H9 (cell line): ENCODE data around the gene GRIK4. TPM values are rescaled to one million over a fixed set of nuclear protein-coding genes. Genes with fewer than 3 reads are reported as not detected.

Source experiments
- DNase-seq: peaks from one replicate; pipeline ENCODE4 v3.0.0-alpha.2; 2017
- H2AFZ ChIP-seq: one replicate; pipeline ENCODE4 v1.6.1; 2013; ENCODE audit warnings: mild to moderate bottlenecking, low read length, control low read depth, moderate library complexity
- H2AK5ac ChIP-seq: 2 replicates; pipeline ENCODE4 v1.6.1; 2013; ENCODE audit warnings: low read length, control low read depth, mixed read lengths; ENCODE audit not compliant: insufficient read length
- H2BK120ac ChIP-seq: one replicate; pipeline ENCODE4 v1.6.1; 2013; ENCODE audit warnings: low read depth, mild to moderate bottlenecking, low read length, control low read depth, inconsistent platforms; ENCODE audit not compliant: poor library complexity, severe bottlenecking
- H2BK12ac ChIP-seq: 2 replicates; pipeline ENCODE4 v1.6.1; 2013; ENCODE audit warnings: low read length, control low read depth, mixed read lengths, low read depth; ENCODE audit not compliant: insufficient read length
- H2BK15ac ChIP-seq: 2 replicates; pipeline ENCODE4 v1.6.1; 2013; ENCODE audit warnings: low read depth, low read length, control low read depth
- H2BK20ac ChIP-seq: one replicate; pipeline ENCODE4 v1.6.1; 2013; ENCODE audit warnings: low read depth, mild to moderate bottlenecking, low read length, control low read depth, inconsistent platforms; ENCODE audit not compliant: poor library complexity, severe bottlenecking
- H2BK5ac ChIP-seq: 2 replicates; pipeline ENCODE4 v1.6.1; 2013; ENCODE audit warnings: low read length, control low read depth, mixed read lengths; ENCODE audit not compliant: insufficient read length
- H3K14ac ChIP-seq: 2 replicates; pipeline ENCODE4 v1.6.1; 2013; ENCODE audit warnings: low read length, control low read depth; ENCODE audit not compliant: insufficient read depth
- H3K18ac ChIP-seq: 2 replicates; pipeline ENCODE4 v1.6.1; 2013; ENCODE audit warnings: low read depth, mild to moderate bottlenecking, mixed read lengths, low read length, control low read depth; ENCODE audit not compliant: insufficient read length
- H3K23ac ChIP-seq: 2 replicates; pipeline ENCODE4 v1.6.1; 2013; ENCODE audit warnings: low read length, control low read depth, mixed read lengths, low read depth; ENCODE audit not compliant: insufficient read length
- H3K23me2 ChIP-seq: 2 replicates; pipeline ENCODE4 v1.6.1; 2013; ENCODE audit warnings: low read depth, mild to moderate bottlenecking, mixed read lengths, low read length, control low read depth; ENCODE audit not compliant: insufficient read length, poor library complexity, severe bottlenecking
- H3K27ac ChIP-seq: 2 replicates; pipeline ENCODE4 v1.5.1; 2013; ENCODE audit warnings: low read length, control low read depth, mixed read lengths, low read depth; ENCODE audit not compliant: insufficient read length
- H3K27me3 ChIP-seq: 2 replicates; pipeline ENCODE4 v1.6.1; 2013; ENCODE audit warnings: low read length, control low read depth, inconsistent platforms; ENCODE audit not compliant: insufficient read depth
- H3K4ac ChIP-seq: 2 replicates; pipeline ENCODE4 v1.6.1; 2013; ENCODE audit warnings: low read depth, mild to moderate bottlenecking, control low read depth, inconsistent platforms, low read length, moderate library complexity
- H3K4me1 ChIP-seq: 2 replicates; pipeline ENCODE4 v1.6.1; 2013; ENCODE audit warnings: low read length, control low read depth, inconsistent platforms; ENCODE audit not compliant: insufficient read depth
- H3K4me2 ChIP-seq: 2 replicates; pipeline ENCODE4 v1.6.1; 2013; ENCODE audit warnings: low read length, control low read depth, mixed read lengths; ENCODE audit not compliant: insufficient read length, insufficient read depth
- H3K56ac ChIP-seq: 2 replicates; pipeline ENCODE4 v1.6.1; 2013; ENCODE audit warnings: low read depth, mild to moderate bottlenecking, mixed read lengths, low read length, control low read depth; ENCODE audit not compliant: insufficient read length
- H3K79me1 ChIP-seq: 2 replicates; pipeline ENCODE4 v1.6.1; 2013; ENCODE audit warnings: low read depth, mild to moderate bottlenecking, moderate library complexity, low read length, control low read depth, inconsistent platforms; ENCODE audit not compliant: insufficient read depth, poor library complexity, severe bottlenecking
- H3K79me2 ChIP-seq: 2 replicates; pipeline ENCODE4 v1.6.1; 2013; ENCODE audit warnings: low read length, control low read depth, inconsistent platforms; ENCODE audit not compliant: insufficient read depth
- H3K9ac ChIP-seq: 2 replicates; pipeline ENCODE4 v1.6.1; 2013; ENCODE audit warnings: low read length, control low read depth, mixed read lengths; ENCODE audit not compliant: insufficient read length; ENCODE audit errors: extremely low read depth
- H3K9me3 ChIP-seq: one replicate; pipeline ENCODE4 v1.6.1; 2013; ENCODE audit warnings: low read depth, low read length, inconsistent platforms; ENCODE audit not compliant: control insufficient read depth
- H3T11ph ChIP-seq: one replicate; pipeline ENCODE4 v1.6.1; 2013; ENCODE audit warnings: mild to moderate bottlenecking, low read length, control low read depth, inconsistent platforms
- H4K20me1 ChIP-seq: one replicate; pipeline ENCODE4 v1.6.1; 2013; ENCODE audit not compliant: control insufficient read depth, insufficient read length, insufficient read depth
- H4K5ac ChIP-seq: 2 replicates; pipeline ENCODE4 v1.6.1; 2013; ENCODE audit warnings: low read depth, mild to moderate bottlenecking, mixed read lengths, low read length, control low read depth; ENCODE audit not compliant: insufficient read length
- H4K8ac ChIP-seq: replicated peaks from 2 replicates; pipeline ENCODE4 v1.6.1; 2013; ENCODE audit warnings: low read length, control low read depth, mixed read lengths, low read depth; ENCODE audit not compliant: insufficient read length
- H4K91ac ChIP-seq: 2 replicates; pipeline ENCODE4 v1.6.1; 2013; ENCODE audit warnings: low read depth, mild to moderate bottlenecking, moderate library complexity, mixed read lengths, low read length, control low read depth; ENCODE audit not compliant: insufficient read length
- H3K27ac Mint-ChIP-seq, 3 experiments: 2 replicates in 2 of 3; 3 replicates in 1 of 3; pipeline ENCODE4 v1.8.0; 2020 to 2021; ENCODE audit warnings: mixed read lengths in 3 of 3, mild to moderate bottlenecking in 1 of 3, moderate library complexity in 1 of 3
- H3K27me3 Mint-ChIP-seq: 2 replicates; pipeline ENCODE4 v1.8.0; 2021; ENCODE audit warnings: low read depth, mild to moderate bottlenecking, moderate library complexity, mixed read lengths
- H3K36me3 Mint-ChIP-seq, 3 experiments: 2 replicates in 2 of 3; 3 replicates in 1 of 3; pipeline ENCODE4 v1.8.0; 2020 to 2021; ENCODE audit warnings: low read depth in 3 of 3, mixed read lengths in 3 of 3; ENCODE audit not compliant: insufficient read depth in 1 of 3
- H3K4me1 Mint-ChIP-seq, 2 experiments: 2 replicates each; pipeline ENCODE4 v1.8.0; 2020; ENCODE audit warnings: mixed read lengths in 2 of 2
- H3K4me3 Mint-ChIP-seq, 2 experiments: 2 replicates in 1 of 2; 3 replicates in 1 of 2; pipeline ENCODE4 v1.8.0; 2020 to 2021; ENCODE audit warnings: mild to moderate bottlenecking in 2 of 2, mixed read lengths in 2 of 2, moderate library complexity in 1 of 2
- H3K9me3 Mint-ChIP-seq, 2 experiments: 2 replicates in 1 of 2; 3 replicates in 1 of 2; pipeline ENCODE4 v1.8.0; 2020; ENCODE audit warnings: mild to moderate bottlenecking in 2 of 2, mixed read lengths in 2 of 2, moderate library complexity in 1 of 2
- WGBS: extraction: QIAGEN DNeasy Blood & Tissue Kit; methylation state at CpG from one replicate; pipeline ENCODE4 v1.1.7; 2013; ENCODE audit warnings: missing lambda C conversion rate, low lambda C conversion rate, mixed read lengths; ENCODE audit not compliant: insufficient read length; ENCODE audit errors: extremely low coverage; 5-methylcytosine and 5-hydroxymethylcytosine counted together
- total RNA-seq: library from RNA; stranded (reverse); gene quantifications from 2 replicates; pipeline ENCODE4 v1.2.1, GENCODE V29; 2021
- TF ChIP-seq, protein P1 (sequence below): fragments of 200-600 bp; sonication (generic); conservative IDR thresholded peaks from 3 replicates; pipeline ENCODE4 v1.8.0; 2021; ENCODE audit warnings: antibody characterized with exemption, mild to moderate bottlenecking

Gene GRIK4
- total RNA-seq, 1 experiment from 2014 or later, result 2.3 TPM

DNA sequence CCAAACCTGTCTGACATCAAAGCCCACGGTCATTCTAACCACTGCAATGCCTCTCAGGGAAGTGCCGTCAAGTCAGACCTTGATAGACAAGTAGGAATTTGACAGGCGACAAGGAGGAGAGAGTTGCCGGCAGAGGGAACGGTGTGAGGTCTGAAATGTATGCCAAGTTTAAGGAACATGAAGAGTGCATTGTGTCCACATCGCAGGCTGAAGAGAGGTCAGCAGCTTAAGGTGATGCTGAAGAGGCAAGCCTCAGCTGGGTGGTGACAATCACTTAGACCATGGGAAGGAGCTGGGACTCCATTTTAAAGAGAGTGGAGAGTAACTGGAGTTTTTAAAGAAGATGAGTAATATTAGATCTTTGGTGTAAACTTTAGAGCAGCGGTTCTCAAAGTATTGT, 407.5 kb downstream of the GRIK4 start:
- H3K18ac ChIP-seq, result no peak overlapping the region
- H2BK20ac ChIP-seq, result no peak overlapping the region
- no peak overlapping the region for H3K4ac ChIP-seq
- no peaks in the 10 kb centered on the region for H3K9me3 Mint-ChIP-seq
- no peaks in the 10 kb centered on the region for H3K23me2 ChIP-seq
- H3K36me3 Mint-ChIP-seq, result no peaks in the 10 kb centered on the region
- H4K8ac ChIP-seq, result no peak overlapping the region
- H3K4me3 Mint-ChIP-seq, result no peak overlapping the region
- no peak overlapping the region for H2BK120ac ChIP-seq
- H3K14ac ChIP-seq, result no peak overlapping the region; the same call in 1 of the 2 replicates
- H3K9ac ChIP-seq, result no peak overlapping the region
- no peak overlapping the region for H3K27ac ChIP-seq
- no peak overlapping the region for H2BK12ac ChIP-seq
- H4K5ac ChIP-seq, result no peak overlapping the region
- TF ChIP-seq, protein P1, sequence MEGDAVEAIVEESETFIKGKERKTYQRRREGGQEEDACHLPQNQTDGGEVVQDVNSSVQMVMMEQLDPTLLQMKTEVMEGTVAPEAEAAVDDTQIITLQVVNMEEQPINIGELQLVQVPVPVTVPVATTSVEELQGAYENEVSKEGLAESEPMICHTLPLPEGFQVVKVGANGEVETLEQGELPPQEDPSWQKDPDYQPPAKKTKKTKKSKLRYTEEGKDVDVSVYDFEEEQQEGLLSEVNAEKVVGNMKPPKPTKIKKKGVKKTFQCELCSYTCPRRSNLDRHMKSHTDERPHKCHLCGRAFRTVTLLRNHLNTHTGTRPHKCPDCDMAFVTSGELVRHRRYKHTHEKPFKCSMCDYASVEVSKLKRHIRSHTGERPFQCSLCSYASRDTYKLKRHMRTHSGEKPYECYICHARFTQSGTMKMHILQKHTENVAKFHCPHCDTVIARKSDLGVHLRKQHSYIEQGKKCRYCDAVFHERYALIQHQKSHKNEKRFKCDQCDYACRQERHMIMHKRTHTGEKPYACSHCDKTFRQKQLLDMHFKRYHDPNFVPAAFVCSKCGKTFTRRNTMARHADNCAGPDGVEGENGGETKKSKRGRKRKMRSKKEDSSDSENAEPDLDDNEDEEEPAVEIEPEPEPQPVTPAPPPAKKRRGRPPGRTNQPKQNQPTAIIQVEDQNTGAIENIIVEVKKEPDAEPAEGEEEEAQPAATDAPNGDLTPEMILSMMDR, result no peak
- H3K79me2 ChIP-seq, result no peaks in the 10 kb centered on the region
- H3K23ac ChIP-seq, result no peak overlapping the region
- no peak overlapping the region for H2AK5ac ChIP-seq
- no peak overlapping the region for H4K91ac ChIP-seq
- H3K4me1 ChIP-seq, result no peaks in the 10 kb centered on the region
- no CpG with 5 or more reads among the region's 7 CpGs for WGBS
- H3K27ac Mint-ChIP-seq, result no peak overlapping the region; a peak in 1 of 7 replicates
- no peak for DNase-seq
- H2BK15ac ChIP-seq, result no peak overlapping the region
- H3K27me3 ChIP-seq, result no peaks in the 10 kb centered on the region
- no peak overlapping the region for H3T11ph ChIP-seq
- H4K20me1 ChIP-seq, result no peaks in the 10 kb centered on the region
- H2AFZ ChIP-seq, result no peak overlapping the region
- H3K79me1 ChIP-seq, result no peaks in the 10 kb centered on the region
- no peaks in the 10 kb centered on the region for H3K9me3 ChIP-seq
- no peak overlapping the region for H3K56ac ChIP-seq
- peaks cover 13 to 22% of the 10 kb centered on the region in 2 experiments; a peak in 3 of 4 replicates for H3K4me1 Mint-ChIP-seq
- H3K4me2 ChIP-seq, result no peak overlapping the region
- H3K27me3 Mint-ChIP-seq, result peaks cover 3% of the 10 kb centered on the region
- H2BK5ac ChIP-seq, result no peak overlapping the region
